Measurements from ENCODE around the gene DCPS.

The DCPS gene

GRCh38 chr11:126328001-126328390, 24.1 kb downstream of the DCPS start:
- no peak for DNase-seq (ENCODE audit: low read depth in 2 of 3, low spot score in 2 of 3)

GRCh38 chr11:126328444-126328843, 24.6 kb downstream of the DCPS start:
- no peak for DNase-seq (ENCODE audit: low read depth in 2 of 3, low spot score in 2 of 3)

GRCh38 chr11:126328938-126329643, 25.2 kb downstream of the DCPS start:
- no peak for DNase-seq (ENCODE audit: low read depth in 2 of 3, low spot score in 2 of 3)

- no peak for DNase-seq (ENCODE audit: low read depth in 2 of 3, low spot score in 2 of 3)
Measured at GRCh38 chr11:126329644-126330211, 25.9 kb downstream of the DCPS start.

GRCh38 chr11:126331286-126331685, 27.4 kb downstream of the DCPS start:
- DNase-seq (ENCODE audit: low read depth in 2 of 3, low spot score in 2 of 3), result no peak

- no peak for DNase-seq (ENCODE audit: low read depth in 2 of 3, low spot score in 2 of 3)
Measured at GRCh38 chr11:126332221-126332711, 28.4 kb downstream of the DCPS start.

GRCh38 chr11:126333142-126333541, 29.3 kb downstream of the DCPS start:
- no peak for DNase-seq (ENCODE audit: low read depth in 2 of 3, low spot score in 2 of 3)

GRCh38 chr11:126334659-126335462, 31.0 kb downstream of the DCPS start:
- DNase-seq (ENCODE audit: low read depth in 2 of 3, low spot score in 2 of 3), result no peak

- no peak for DNase-seq (ENCODE audit: low read depth in 2 of 3, low spot score in 2 of 3)
Measured at GRCh38 chr11:126335463-126335760, 31.6 kb downstream of the DCPS start.

GRCh38 chr11:126336138-126336541, 32.3 kb downstream of the DCPS start:
- no peak for DNase-seq (ENCODE audit: low read depth in 2 of 3, low spot score in 2 of 3)

GRCh38 chr11:126336671-126337101, 32.8 kb downstream of the DCPS start:
- no peak for DNase-seq (ENCODE audit: low read depth in 2 of 3, low spot score in 2 of 3)

GRCh38 chr11:126337126-126337473, 33.2 kb downstream of the DCPS start:
- DNase-seq (ENCODE audit: low read depth in 2 of 3, low spot score in 2 of 3), result no peak

GRCh38 chr11:126337474-126338241, 33.8 kb downstream of the DCPS start:
- no peak for DNase-seq (ENCODE audit: low read depth in 2 of 3, low spot score in 2 of 3)

GRCh38 chr11:126338346-126339055, 34.6 kb downstream of the DCPS start:
- DNase-seq (ENCODE audit: low read depth in 2 of 3, low spot score in 2 of 3), result no peak

GRCh38 chr11:126339073-126339862, 35.4 kb downstream of the DCPS start:
- no peak for DNase-seq (ENCODE audit: low read depth in 2 of 3, low spot score in 2 of 3)

- DNase-seq (ENCODE audit: low read depth in 2 of 3, low spot score in 2 of 3), result no peak
Measured at GRCh38 chr11:126339863-126340434, 36.1 kb downstream of the DCPS start.

GRCh38 chr11:126340960-126341606, 37.2 kb downstream of the DCPS start:
- no peak for DNase-seq (ENCODE audit: low read depth in 2 of 3, low spot score in 2 of 3)

- no peak for DNase-seq (ENCODE audit: low read depth in 2 of 3, low spot score in 2 of 3)
Measured at GRCh38 chr11:126341760-126342161, 37.9 kb downstream of the DCPS start.

- no peak for DNase-seq (ENCODE audit: low read depth in 2 of 3, low spot score in 2 of 3)
Measured at GRCh38 chr11:126343051-126343450, 39.2 kb downstream of the DCPS start.
